C4-2B (cell line): ENCODE results near the gene CELSR3.

Source experiments
- H3K27ac ChIP-seq: fragments of 450-650 bp; 2 replicates; pipeline ENCODE4 v1.5.1; 2017
- CTCF ChIP-seq: fragments of 450-650 bp; conservative IDR thresholded peaks from 2 replicates; pipeline ENCODE4 v1.5.1; 2017; ENCODE audit warnings: mild to moderate bottlenecking
- ZFX ChIP-seq: fragments of 450-650 bp; IDR thresholded peaks from 2 replicates; pipeline ENCODE4 v1.6.1; 2017

The CELSR3 gene

GRCh38 chr3:48698891-48699290, 36.2 kb upstream of the CELSR3 start:
- H3K27ac ChIP-seq, result no peak overlapping the region
- TF ChIP-seq ZFX (no peak), CTCF (no peak)

- H3K27ac ChIP-seq, result no peak overlapping the region
- TF ChIP-seq CTCF (no peak), ZFX (no peak)
Observed at GRCh38 chr3:48697952-48698351, 35.3 kb upstream of the CELSR3 start.

GRCh38 chr3:48696601-48697000, 33.9 kb upstream of the CELSR3 start:
- TF ChIP-seq CTCF (no peak), ZFX (no peak)
- H3K27ac ChIP-seq, result no peak overlapping the region

- no peak for TF ChIP-seq CTCF
- no peak for TF ChIP-seq ZFX
- H3K27ac ChIP-seq, result no peak overlapping the region
Observed at GRCh38 chr3:48696156-48696555, 33.5 kb upstream of the CELSR3 start.

- no peak overlapping the region for H3K27ac ChIP-seq
Observed at GRCh38 chr3:48695393-48695753, 32.7 kb upstream of the CELSR3 start.

GRCh38 chr3:48694610-48695392, 32.1 kb upstream of the CELSR3 start:
- no peak overlapping the region for H3K27ac ChIP-seq
- no peak for TF ChIP-seq CTCF
- TF ChIP-seq ZFX, result no peak

More at GRCh38 chr3:48695393-48695753, 32.7 kb upstream of the CELSR3 start:
- TF ChIP-seq CTCF (no peak), ZFX (no peak)

GRCh38 chr3:48693826-48694225, 31.1 kb upstream of the CELSR3 start:
- TF ChIP-seq ZFX (no peak), CTCF (no peak)
- H3K27ac ChIP-seq, result no peak overlapping the region
